GM20431 (cell line): ENCODE results near the gene KRT27.

Experiments
- in situ Hi-C: fragments of 300-500 bp; cut with MseI, MboI; formaldehyde crosslinking; loops from one replicate; pipeline ENCODE4 v1.15.0; 2020; ENCODE audit warnings: low sequenced_read_pairs; ENCODE audit not compliant: unreplicated experiment

Gene KRT27

GRCh38 chr17:40812639-40813038, 30.3 kb upstream of the KRT27 start:
- in situ Hi-C loops, result no loop called here

GRCh38 chr17:40810494-40810893, 28.1 kb upstream of the KRT27 start:
- in situ Hi-C loops, result no loop called here

GRCh38 chr17:40809721-40810421, 27.5 kb upstream of the KRT27 start:
- in situ Hi-C loops, result no loop called here

GRCh38 chr17:40806131-40806530, 23.8 kb upstream of the KRT27 start:
- in situ Hi-C loops, result no loop called here

- in situ Hi-C loops, result no loop called here
Observed at GRCh38 chr17:40803617-40804082, 21.3 kb upstream of the KRT27 start.

GRCh38 chr17:40801157-40801556, 18.8 kb upstream of the KRT27 start:
- in situ Hi-C loops, result no loop called here

- in situ Hi-C loops, result no loop called here
Observed at GRCh38 chr17:40800381-40800780, 18.0 kb upstream of the KRT27 start.

- in situ Hi-C loops, result no loop called here
Observed at GRCh38 chr17:40799859-40800258, 17.5 kb upstream of the KRT27 start, which contains the start of gene KRT28. KRT28 (minus strand) TSS chr17:40799959; CDS start chr17:40799893, 66 bp downstream.

GRCh38 chr17:40796846-40797245, 14.5 kb upstream of the KRT27 start:
- in situ Hi-C loops, result no loop called here

GRCh38 chr17:40795019-40795667, 12.8 kb upstream of the KRT27 start:
- in situ Hi-C loops, result no loop called here

GRCh38 chr17:40794466-40794865, 12.1 kb upstream of the KRT27 start:
- in situ Hi-C loops, result no loop called here

GRCh38 chr17:40793832-40794231, 11.5 kb upstream of the KRT27 start:
- in situ Hi-C loops, result no loop called here

- in situ Hi-C loops, result no loop called here
Observed at GRCh38 chr17:40791787-40792436, 9.6 kb upstream of the KRT27 start.

- in situ Hi-C loops, result no loop called here
Observed at GRCh38 chr17:40791111-40791510, 8.8 kb upstream of the KRT27 start.

- in situ Hi-C loops, result no loop called here
Observed at GRCh38 chr17:40779181-40779909, 3.0 kb downstream of the KRT27 start.

- in situ Hi-C loops, result no loop called here
Observed at GRCh38 chr17:40778461-40778860, 3.9 kb downstream of the KRT27 start.

- in situ Hi-C loops, result no loop called here
Observed at GRCh38 chr17:40777971-40778370, 4.4 kb downstream of the KRT27 start.

GRCh38 chr17:40777459-40777858, 4.9 kb downstream of the KRT27 start:
- in situ Hi-C loops, result no loop called here

- in situ Hi-C loops, result no loop called here
Observed at GRCh38 chr17:40775945-40776344, 6.4 kb downstream of the KRT27 start.

- in situ Hi-C loops, result no loop called here
Observed at GRCh38 chr17:40772101-40772500, 10.2 kb downstream of the KRT27 start, which contains the start of gene KRT26. KRT26 (minus strand) TSS chr17:40772201; CDS start chr17:40772113, 88 bp downstream.
